G401 (cell line): ENCODE data around the gene SMTNL2. TPM values are rescaled to one million over a fixed set of nuclear protein-coding genes. Genes with fewer than 3 reads are reported as not detected.
"Not testable (repeated sequence)": the region's sequence is repeated elsewhere in the genome, so short reads cannot be mapped to it uniquely, and the experiment has no call there.

Source experiments
- DNase-seq: peaks from one replicate; pipeline ENCODE4 v3.0.0-alpha.2; 2015; ENCODE audit warnings: low spot score
- in situ Hi-C: cut with HindIII; loops from 2 replicates; pipeline ENCODE4 v1.10.0; 2016; ENCODE audit warnings: low sequenced_read_pairs, mixed read lengths
- total RNA-seq: library from RNA; depleted of rRNA; stranded (reverse); fragments of >200 nt; shearing (Covaris generic); gene quantifications from 2 replicates; pipeline ENCODE4 v1.2.3, GENCODE V29; 2014

Gene SMTNL2
- total RNA-seq, 1 experiment from 2014 or later, result not detected

- in situ Hi-C loops, result no loop called here
- no peak for DNase-seq
These were observed 10.1 kb downstream of the SMTNL2 start for GRCh38 chr17:4594406-4594805.

- in situ Hi-C loops, result no loop called here
- no peak for DNase-seq
These were observed 10.8 kb downstream of the SMTNL2 start for GRCh38 chr17:4594931-4595684.

DNA sequence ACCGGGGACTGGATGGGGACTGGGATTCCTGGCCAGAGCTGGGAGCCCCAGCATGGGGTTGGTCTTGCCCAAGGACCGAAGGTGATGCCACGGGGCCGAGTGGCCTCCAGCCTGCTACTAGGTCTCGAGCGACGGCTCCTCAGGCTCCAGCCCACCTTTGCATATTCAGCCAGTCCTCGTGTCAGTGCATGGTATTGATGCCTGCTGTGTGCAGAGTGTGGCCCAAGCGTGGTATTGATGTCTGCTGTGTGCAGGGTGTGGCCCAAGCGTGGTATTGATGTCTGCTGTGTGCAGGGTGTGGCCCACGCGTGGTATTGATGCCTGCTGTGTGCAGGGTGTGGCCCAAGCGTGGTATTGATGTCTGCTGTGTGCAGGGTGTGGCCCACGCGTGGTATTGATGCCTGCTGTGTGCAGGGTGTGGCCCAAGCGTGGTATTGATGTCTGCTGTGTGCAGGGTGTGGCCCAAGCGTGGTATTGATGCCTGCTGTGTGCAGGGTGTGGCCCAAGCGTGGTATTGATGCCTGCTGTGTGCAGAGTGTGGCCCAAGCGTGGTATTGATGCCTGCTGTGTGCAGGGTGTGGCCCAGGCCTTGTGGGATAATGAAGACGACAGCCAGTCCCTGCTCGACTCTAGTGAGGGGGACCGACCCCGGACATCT is 11.5 kb downstream of the SMTNL2 start:
- DNase-seq, in situ Hi-C loops: not testable (repeated sequence)

- in situ Hi-C loops, result no loop called here
- DNase-seq, result no peak
These were observed 12.5 kb downstream of the SMTNL2 start for GRCh38 chr17:4596636-4597380.

DNA sequence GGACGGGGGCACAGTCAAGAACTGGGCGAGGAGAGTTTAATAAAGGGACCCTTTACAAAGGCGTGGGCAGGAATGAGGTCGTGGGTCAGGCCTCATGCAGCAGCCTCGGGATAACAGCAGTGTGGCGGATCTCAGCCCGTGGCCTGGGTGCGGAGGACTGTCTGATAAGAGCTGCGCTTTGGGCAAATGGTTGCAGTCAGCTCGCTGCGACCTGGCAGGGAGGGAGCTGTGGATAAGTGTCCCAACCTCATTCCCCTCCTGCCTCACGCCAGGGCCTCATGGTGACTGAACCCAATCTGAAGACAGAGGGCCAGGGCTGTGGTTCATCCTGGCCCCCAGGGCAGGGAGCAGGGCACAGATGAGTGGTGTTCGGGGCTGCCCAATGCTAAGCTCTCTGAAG is 13.6 kb downstream of the SMTNL2 start:
- in situ Hi-C loops, result no loop called here

DNA sequence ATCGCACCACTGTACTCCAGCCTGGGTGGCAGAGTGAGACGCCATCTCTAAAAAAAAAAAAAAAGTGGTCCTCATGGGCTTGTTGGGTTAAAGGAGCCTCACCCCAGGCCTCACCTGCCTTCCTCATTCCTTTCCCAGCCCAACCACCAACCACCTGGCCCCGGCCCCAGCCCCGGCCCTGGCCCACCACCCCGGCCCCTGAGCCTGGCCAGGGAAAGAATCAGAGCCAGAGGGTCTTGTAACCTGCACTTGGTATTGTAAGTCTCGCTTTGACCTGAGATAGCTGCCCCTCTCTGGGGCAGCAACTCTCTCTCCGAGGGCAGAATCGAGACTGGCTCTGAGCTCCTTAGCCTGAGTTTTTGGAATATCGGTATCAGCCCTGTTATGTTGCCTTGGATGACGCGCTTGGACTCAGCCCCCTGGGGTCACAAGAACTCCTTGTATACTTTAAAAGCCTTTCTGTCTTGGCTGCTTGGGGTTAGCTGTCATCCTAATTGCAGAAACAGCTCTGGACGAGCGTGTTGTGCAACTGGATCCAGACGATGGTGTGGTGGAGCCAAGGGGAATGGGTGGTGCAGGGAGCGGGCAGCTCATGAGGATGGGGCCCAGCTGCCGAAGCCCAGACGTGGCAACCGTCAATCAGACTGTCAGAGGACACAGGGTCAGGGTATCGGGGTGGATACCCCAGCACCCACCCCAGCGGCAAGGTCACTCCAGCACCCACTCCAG is 14.6 kb downstream of the SMTNL2 start:
- in situ Hi-C loops, result no loop called here
- DNase-seq, result no peak

More for the DNA sequence above, 13.6 kb downstream of the SMTNL2 start:
- no peak for DNase-seq

- in situ Hi-C loops, result no loop called here
- DNase-seq, result peak; percentile 60
These were observed 15.4 kb downstream of the SMTNL2 start for GRCh38 chr17:4599505-4600281.

- no peak for DNase-seq
- in situ Hi-C loops, result no loop called here
These were observed 16.2 kb downstream of the SMTNL2 start for GRCh38 chr17:4600563-4600962.

GRCh38 chr17:4601326-4601725 is 17.0 kb downstream of the SMTNL2 start:
- no peak for DNase-seq
- in situ Hi-C loops, result no loop called here

- in situ Hi-C loops, result no loop called here
- DNase-seq, result peak; percentile 73
These were observed 17.7 kb downstream of the SMTNL2 start for GRCh38 chr17:4602041-4602440.

GRCh38 chr17:4604111-4604644 is 19.8 kb downstream of the SMTNL2 start:
- DNase-seq, result peak; percentile 91
- in situ Hi-C loops, result no loop called here

- in situ Hi-C loops, DNase-seq: not testable (repeated sequence)
These were observed 20.4 kb downstream of the SMTNL2 start for GRCh38 chr17:4604736-4605135.

- in situ Hi-C loops, result no loop called here
- no peak for DNase-seq
These were observed 21.5 kb downstream of the SMTNL2 start for GRCh38 chr17:4605826-4606225.

DNA sequence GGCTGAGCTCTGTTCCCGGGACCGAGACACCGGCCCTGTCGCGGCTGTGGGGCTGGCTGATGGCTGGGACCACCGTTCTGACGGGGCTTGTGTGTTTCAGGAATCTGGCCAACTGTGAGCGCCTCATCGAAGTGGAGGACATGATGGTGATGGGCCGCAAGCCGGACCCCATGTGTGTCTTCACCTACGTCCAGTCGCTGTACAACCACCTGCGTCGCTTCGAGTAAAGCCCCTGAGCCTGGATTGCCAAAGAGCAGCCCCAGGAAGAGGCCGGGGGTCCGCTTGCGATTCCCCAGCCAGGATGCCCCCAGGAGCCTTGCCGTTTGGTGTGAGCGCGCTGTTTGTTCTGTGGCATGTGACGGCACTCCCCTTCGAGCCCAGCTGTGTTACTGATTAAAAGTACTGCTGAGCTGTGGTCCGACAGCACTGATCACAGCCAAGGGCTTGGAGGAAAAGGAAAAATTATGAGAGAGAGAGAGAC is 23.0 kb downstream of the SMTNL2 start:
- no peak for DNase-seq
- in situ Hi-C loops, result no loop called here

- DNase-seq, result no peak
- in situ Hi-C loops, result no loop called here
These were observed 23.5 kb downstream of the SMTNL2 start for GRCh38 chr17:4607773-4608187.

GRCh38 chr17:4609761-4610160 is 25.4 kb downstream of the SMTNL2 start:
- in situ Hi-C loops, result no loop called here
- no peak for DNase-seq

DNA sequence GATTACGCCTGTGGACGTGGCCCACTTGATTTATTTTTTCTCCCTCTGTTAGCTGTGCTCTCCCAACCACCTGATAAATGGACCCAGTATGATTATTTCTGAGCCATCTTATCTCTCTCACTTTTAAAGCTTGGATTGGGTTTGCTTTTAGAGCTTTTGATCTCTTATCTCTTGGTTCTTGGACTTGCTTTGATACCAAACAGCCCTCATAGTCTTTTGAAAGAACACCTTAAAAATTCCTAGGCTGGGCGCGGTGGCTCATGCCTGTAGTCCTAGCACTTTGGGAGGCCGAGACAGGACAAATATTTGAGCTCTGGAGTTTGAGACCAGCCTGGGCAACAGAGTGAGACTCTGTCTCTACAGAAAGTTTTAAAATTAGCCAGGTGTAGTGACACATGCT is 25.8 kb downstream of the SMTNL2 start:
- in situ Hi-C loops, result no loop called here
- no peak for DNase-seq

- no peak for DNase-seq
- in situ Hi-C loops, result no loop called here
These were observed 26.3 kb downstream of the SMTNL2 start for GRCh38 chr17:4610656-4611055.
